ENCODE measurements around the gene MRPL34.

GRCh38 chr19:17293605-17294004 is 12.1 kb upstream of the MRPL34 start:
- TF ChIP-seq, protein P1, sequence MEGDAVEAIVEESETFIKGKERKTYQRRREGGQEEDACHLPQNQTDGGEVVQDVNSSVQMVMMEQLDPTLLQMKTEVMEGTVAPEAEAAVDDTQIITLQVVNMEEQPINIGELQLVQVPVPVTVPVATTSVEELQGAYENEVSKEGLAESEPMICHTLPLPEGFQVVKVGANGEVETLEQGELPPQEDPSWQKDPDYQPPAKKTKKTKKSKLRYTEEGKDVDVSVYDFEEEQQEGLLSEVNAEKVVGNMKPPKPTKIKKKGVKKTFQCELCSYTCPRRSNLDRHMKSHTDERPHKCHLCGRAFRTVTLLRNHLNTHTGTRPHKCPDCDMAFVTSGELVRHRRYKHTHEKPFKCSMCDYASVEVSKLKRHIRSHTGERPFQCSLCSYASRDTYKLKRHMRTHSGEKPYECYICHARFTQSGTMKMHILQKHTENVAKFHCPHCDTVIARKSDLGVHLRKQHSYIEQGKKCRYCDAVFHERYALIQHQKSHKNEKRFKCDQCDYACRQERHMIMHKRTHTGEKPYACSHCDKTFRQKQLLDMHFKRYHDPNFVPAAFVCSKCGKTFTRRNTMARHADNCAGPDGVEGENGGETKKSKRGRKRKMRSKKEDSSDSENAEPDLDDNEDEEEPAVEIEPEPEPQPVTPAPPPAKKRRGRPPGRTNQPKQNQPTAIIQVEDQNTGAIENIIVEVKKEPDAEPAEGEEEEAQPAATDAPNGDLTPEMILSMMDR (IDR thresholded peaks at IDR 0.05 in 4 of 5, conservative IDR thresholded peaks at IDR 0.05 in 1 of 5): no peak
- TF ChIP-seq POLR2A (IDR thresholded peaks at IDR 0.05): no peak
